Daoy (cell line): Measurements from ENCODE around the gene MEGF6. TPM values are rescaled to one million over a fixed set of nuclear protein-coding genes. Genes with fewer than 3 reads are reported as not detected.

Source experiments
- DNase-seq: peaks from one replicate; pipeline ENCODE4 v3.0.0-alpha.2; 2015; ENCODE audit warnings: low read depth
- total RNA-seq: library from RNA; depleted of rRNA; stranded (reverse); fragments of >200 nt; shearing (Covaris generic); gene quantifications from 2 replicates; pipeline ENCODE4 v1.2.3, GENCODE V29; 2014

Gene MEGF6
- total RNA-seq, 1 experiment from 2014 or later, result 2.5 TPM

GRCh38 chr1:3471356-3472087, 139.8 kb downstream of the MEGF6 start:
- DNase-seq, result peak; percentile 85

GRCh38 chr1:3470650-3471355, 140.5 kb downstream of the MEGF6 start:
- no peak for DNase-seq

GRCh38 chr1:3469849-3470649, 141.3 kb downstream of the MEGF6 start:
- DNase-seq, result no peak

GRCh38 chr1:3469104-3469848, 142.0 kb downstream of the MEGF6 start:
- DNase-seq, result no peak

- peak; percentile 90 for DNase-seq
Observed at GRCh38 chr1:3468236-3469103, 142.8 kb downstream of the MEGF6 start.

GRCh38 chr1:3467096-3468036, 143.9 kb downstream of the MEGF6 start:
- DNase-seq, result peak; percentile 34

- peak; percentile 3 for DNase-seq
Observed at GRCh38 chr1:3466366-3467075, 144.8 kb downstream of the MEGF6 start.

- peak; percentile 14 for DNase-seq
Observed at GRCh38 chr1:3465935-3466321, 145.4 kb downstream of the MEGF6 start.

GRCh38 chr1:3465091-3465934, 146.0 kb downstream of the MEGF6 start:
- no peak for DNase-seq

- no peak for DNase-seq
Observed at GRCh38 chr1:3464649-3465025, 146.7 kb downstream of the MEGF6 start.

GRCh38 chr1:3463891-3464648, 147.2 kb downstream of the MEGF6 start:
- no peak for DNase-seq

- no peak for DNase-seq
Observed at GRCh38 chr1:3463408-3463863, 147.9 kb downstream of the MEGF6 start.

GRCh38 chr1:3463013-3463385, 148.3 kb downstream of the MEGF6 start:
- DNase-seq, result no peak

GRCh38 chr1:3462356-3463012, 148.8 kb downstream of the MEGF6 start:
- no peak for DNase-seq

GRCh38 chr1:3461934-3462275, 149.4 kb downstream of the MEGF6 start:
- no peak for DNase-seq

GRCh38 chr1:3461238-3461933, 149.9 kb downstream of the MEGF6 start:
- DNase-seq, result no peak
